ENCODE measurements around the gene PTPRD. TPM values are rescaled to one million over a fixed set of nuclear protein-coding genes. Genes with fewer than 3 reads are reported as not detected.

PTPRD gene
- total RNA-seq, 4 donors from 2014 or later, result 85.8 to 169 (median 135) TPM

- DNase-seq, result no peak
- no peak overlapping the region for H3K4me3 ChIP-seq
- H3K36me3 ChIP-seq, result no peaks in the 10 kb centered on the region
- no peaks in the 10 kb centered on the region for H3K9me3 ChIP-seq
- H3K4me1 ChIP-seq, result no peaks in the 10 kb centered on the region
- TF ChIP-seq, protein P1, sequence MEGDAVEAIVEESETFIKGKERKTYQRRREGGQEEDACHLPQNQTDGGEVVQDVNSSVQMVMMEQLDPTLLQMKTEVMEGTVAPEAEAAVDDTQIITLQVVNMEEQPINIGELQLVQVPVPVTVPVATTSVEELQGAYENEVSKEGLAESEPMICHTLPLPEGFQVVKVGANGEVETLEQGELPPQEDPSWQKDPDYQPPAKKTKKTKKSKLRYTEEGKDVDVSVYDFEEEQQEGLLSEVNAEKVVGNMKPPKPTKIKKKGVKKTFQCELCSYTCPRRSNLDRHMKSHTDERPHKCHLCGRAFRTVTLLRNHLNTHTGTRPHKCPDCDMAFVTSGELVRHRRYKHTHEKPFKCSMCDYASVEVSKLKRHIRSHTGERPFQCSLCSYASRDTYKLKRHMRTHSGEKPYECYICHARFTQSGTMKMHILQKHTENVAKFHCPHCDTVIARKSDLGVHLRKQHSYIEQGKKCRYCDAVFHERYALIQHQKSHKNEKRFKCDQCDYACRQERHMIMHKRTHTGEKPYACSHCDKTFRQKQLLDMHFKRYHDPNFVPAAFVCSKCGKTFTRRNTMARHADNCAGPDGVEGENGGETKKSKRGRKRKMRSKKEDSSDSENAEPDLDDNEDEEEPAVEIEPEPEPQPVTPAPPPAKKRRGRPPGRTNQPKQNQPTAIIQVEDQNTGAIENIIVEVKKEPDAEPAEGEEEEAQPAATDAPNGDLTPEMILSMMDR (IDR thresholded peaks at IDR 0.05), result no peak
- TF ChIP-seq POLR2A (IDR thresholded peaks at IDR 0.05), result no peak
- no peaks in the 10 kb centered on the region for H3K27me3 ChIP-seq
- H3K27ac ChIP-seq, result no peak overlapping the region
These were observed 1843.6 kb downstream of the PTPRD start for GRCh38 chr9:8769153-8769552.

DNA sequence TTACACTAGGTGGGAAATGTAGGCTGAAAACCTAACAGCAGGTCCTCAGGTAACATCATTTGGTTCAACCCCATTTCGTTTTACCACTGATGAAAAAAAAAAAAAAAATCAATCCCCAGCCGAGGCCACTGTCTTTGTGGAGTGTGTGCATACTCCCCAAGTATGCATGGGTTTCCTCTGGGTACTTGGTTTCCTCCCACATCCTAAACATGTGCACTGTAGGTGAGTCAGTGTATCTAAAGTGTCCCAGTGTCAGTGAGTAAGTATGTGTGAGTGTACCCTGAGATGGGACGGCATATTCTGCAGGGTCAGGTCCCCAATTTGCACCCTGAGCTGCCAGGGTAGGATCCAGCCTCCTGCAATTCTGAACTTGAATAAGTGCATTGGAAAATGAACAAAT, 1846.7 kb downstream of the PTPRD start:
- no peaks in the 10 kb centered on the region for H3K9me3 ChIP-seq
- H3K4me3 ChIP-seq, result no peak overlapping the region
- H3K4me1 ChIP-seq, result no peaks in the 10 kb centered on the region

DNA sequence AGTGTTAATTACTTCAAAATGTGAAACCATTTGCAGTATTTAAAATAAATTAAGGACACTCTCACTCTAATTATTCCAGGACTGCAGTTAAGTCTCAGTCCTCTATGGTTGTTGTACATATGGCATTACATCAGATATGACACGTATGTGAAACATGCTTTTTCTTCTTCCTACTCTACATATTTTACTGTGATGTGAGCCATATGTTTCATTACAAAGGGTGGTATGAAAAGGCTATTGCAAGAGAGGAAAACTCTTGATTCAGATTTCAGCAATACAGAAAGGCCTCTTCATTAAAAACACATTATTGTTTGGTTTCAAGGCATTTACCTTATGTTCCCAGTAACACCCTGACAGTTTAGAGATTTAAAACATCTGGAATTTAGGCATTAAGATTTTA, 1848.8 kb downstream of the PTPRD start:
- TF ChIP-seq, protein P1 (IDR thresholded peaks at IDR 0.05), result no peak
- no peak for TF ChIP-seq POLR2A (IDR thresholded peaks at IDR 0.05)
- H3K4me1 ChIP-seq, result no peaks in the 10 kb centered on the region
- no peaks in the 10 kb centered on the region for H3K9me3 ChIP-seq
- H3K4me3 ChIP-seq, result no peak overlapping the region
- no peaks in the 10 kb centered on the region for H3K27me3 ChIP-seq
- H3K27ac ChIP-seq, result no peak overlapping the region
- no peaks in the 10 kb centered on the region for H3K36me3 ChIP-seq
- DNase-seq, result no peak

More for the DNA sequence above, 1846.7 kb downstream of the PTPRD start:
- Histone ChIP-seq H3K36me3 (no peaks in the 10 kb centered on the region), H3K27me3 (no peaks in the 10 kb centered on the region), H3K27ac (no peak overlapping the region)
- no peak for TF ChIP-seq POLR2A (IDR thresholded peaks at IDR 0.05)
- TF ChIP-seq, protein P1 (IDR thresholded peaks at IDR 0.05), result no peak
- no peak for DNase-seq

GRCh38 chr9:8762479-8763085, 1850.2 kb downstream of the PTPRD start:
- TF ChIP-seq, protein P1 (IDR thresholded peaks at IDR 0.05), result peak in 3 of 6 experiments; percentile 35 to 50 (median 43)
- TF ChIP-seq POLR2A (IDR thresholded peaks at IDR 0.05), result no peak
- Histone ChIP-seq H3K27me3 (no peaks in the 10 kb centered on the region), H3K36me3 (no peaks in the 10 kb centered on the region), H3K4me3 (no peak overlapping the region), H3K9me3 (no peaks in the 10 kb centered on the region), H3K4me1 (no peaks in the 10 kb centered on the region), H3K27ac (no peak overlapping the region)
- no peak for DNase-seq

- no peak overlapping the region for H3K4me3 ChIP-seq
- no peaks in the 10 kb centered on the region for H3K4me1 ChIP-seq
- H3K27ac ChIP-seq, result no peak overlapping the region
- TF ChIP-seq, protein P1 (IDR thresholded peaks at IDR 0.05), result no peak
- TF ChIP-seq POLR2A (IDR thresholded peaks at IDR 0.05), result no peak
- DNase-seq, result no peak
- H3K27me3 ChIP-seq, result no peaks in the 10 kb centered on the region
- H3K36me3 ChIP-seq, result no peaks in the 10 kb centered on the region
- H3K9me3 ChIP-seq, result no peaks in the 10 kb centered on the region
These were observed 1852.6 kb downstream of the PTPRD start for GRCh38 chr9:8760000-8760767.

All from Peyer's patch (tissue), 4 donors.